MCF 10A (cell line): ENCODE data around the gene FARS2. TPM values are rescaled to one million over a fixed set of nuclear protein-coding genes. Genes with fewer than 3 reads are reported as not detected.

Experiments
- BruUV-seq: library from RNA; stranded (reverse); fragments of 400-500 nt; replicated peaks from 2 replicates; lab custom pipeline; 2021; lab: Mats Ljungman, UMichigan
- CTCF ChIA-PET: fragments of 300-600 bp; sonication (Branson Sonifier 250); formaldehyde crosslinking; extraction: SDS; loops from one replicate; lab custom pipeline; 2021; ENCODE audit warnings: antibody characterized with exemption, inconsistent platforms; lab: Yijun Ruan, JAX
- POLR2A ChIA-PET: fragments of 300-600, 350-650 bp; sonication (Branson Sonifier 250); formaldehyde crosslinking; extraction: SDS; loops from one replicate; lab custom pipeline; 2020; ENCODE audit warnings: antibody characterized with exemption, inconsistent platforms; lab: Yijun Ruan, JAX
- DNase-seq: peaks from one replicate; pipeline ENCODE4 v3.0.0-alpha.2; 2018; ENCODE audit not compliant: unreplicated experiment
- H3K27ac Mint-ChIP-seq: one replicate; pipeline ENCODE4 v1.8.0; 2022; ENCODE audit warnings: mild to moderate bottlenecking, low read depth, mixed read lengths; ENCODE audit not compliant: unreplicated experiment
- H3K27me3 Mint-ChIP-seq: one replicate; pipeline ENCODE4 v1.8.0; 2022; ENCODE audit warnings: mixed read lengths; ENCODE audit not compliant: insufficient read depth, unreplicated experiment
- H3K36me3 Mint-ChIP-seq: one replicate; pipeline ENCODE4 v1.8.0; 2022; ENCODE audit warnings: mild to moderate bottlenecking, moderate library complexity, mixed read lengths; ENCODE audit not compliant: insufficient read depth, unreplicated experiment
- H3K4me1 Mint-ChIP-seq: one replicate; pipeline ENCODE4 v1.8.0; 2022; ENCODE audit warnings: mixed read lengths; ENCODE audit not compliant: insufficient read depth, unreplicated experiment
- H3K4me3 Mint-ChIP-seq: one replicate; pipeline ENCODE4 v1.8.0; 2022; ENCODE audit warnings: mild to moderate bottlenecking, moderate library complexity, mixed read lengths; ENCODE audit not compliant: unreplicated experiment
- H3K9me3 Mint-ChIP-seq: one replicate; pipeline ENCODE4 v1.8.0; 2022; ENCODE audit warnings: mixed read lengths; ENCODE audit not compliant: unreplicated experiment
- intact Hi-C: fragments of 100-400 bp; cut with micrococcal nuclease; formaldehyde crosslinking; loops from 2 replicates; pipeline ENCODE4 v1.14.1; 2022
- total RNA-seq: library from RNA; stranded (reverse); gene quantifications from 2 replicates; pipeline ENCODE4 v1.2.3, GENCODE V29; 2022
- TF ChIP-seq, protein P1 (sequence below): fragments of 200-600 bp; IDR thresholded peaks from one replicate; pipeline ENCODE4 v1.8.0; 2022; ENCODE audit warnings: antibody characterized with exemption, mild to moderate bottlenecking; ENCODE audit not compliant: unreplicated experiment

Gene FARS2
- total RNA-seq, 1 experiment from 2014 or later: 18.2 TPM

DNA sequence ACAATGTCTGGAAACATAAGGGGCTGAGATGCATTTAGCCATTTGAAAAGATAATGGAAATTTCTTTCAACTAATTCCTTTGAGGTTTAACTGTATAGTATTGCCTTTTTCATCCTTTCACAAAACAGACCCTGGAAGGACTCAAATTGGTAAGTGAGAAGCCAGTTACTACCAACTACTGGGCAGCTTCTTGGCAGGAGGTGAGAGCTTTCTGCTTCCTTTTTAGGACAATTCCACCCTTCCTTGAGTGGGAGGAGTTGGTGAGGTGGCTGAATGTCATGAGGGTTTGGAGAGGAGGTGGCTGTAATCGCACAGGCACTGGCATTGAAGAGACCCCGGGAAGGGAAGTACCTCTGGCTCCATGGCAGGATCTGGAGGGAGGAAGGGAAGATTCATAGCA, 404.4 kb downstream of the FARS2 start:
- BruUV-seq: no TSS peak
- TF ChIP-seq, protein P1, sequence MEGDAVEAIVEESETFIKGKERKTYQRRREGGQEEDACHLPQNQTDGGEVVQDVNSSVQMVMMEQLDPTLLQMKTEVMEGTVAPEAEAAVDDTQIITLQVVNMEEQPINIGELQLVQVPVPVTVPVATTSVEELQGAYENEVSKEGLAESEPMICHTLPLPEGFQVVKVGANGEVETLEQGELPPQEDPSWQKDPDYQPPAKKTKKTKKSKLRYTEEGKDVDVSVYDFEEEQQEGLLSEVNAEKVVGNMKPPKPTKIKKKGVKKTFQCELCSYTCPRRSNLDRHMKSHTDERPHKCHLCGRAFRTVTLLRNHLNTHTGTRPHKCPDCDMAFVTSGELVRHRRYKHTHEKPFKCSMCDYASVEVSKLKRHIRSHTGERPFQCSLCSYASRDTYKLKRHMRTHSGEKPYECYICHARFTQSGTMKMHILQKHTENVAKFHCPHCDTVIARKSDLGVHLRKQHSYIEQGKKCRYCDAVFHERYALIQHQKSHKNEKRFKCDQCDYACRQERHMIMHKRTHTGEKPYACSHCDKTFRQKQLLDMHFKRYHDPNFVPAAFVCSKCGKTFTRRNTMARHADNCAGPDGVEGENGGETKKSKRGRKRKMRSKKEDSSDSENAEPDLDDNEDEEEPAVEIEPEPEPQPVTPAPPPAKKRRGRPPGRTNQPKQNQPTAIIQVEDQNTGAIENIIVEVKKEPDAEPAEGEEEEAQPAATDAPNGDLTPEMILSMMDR: no peak
- intact Hi-C loops: no loop called here
- Mint-ChIP-seq H3K27me3 (no peaks in the 10 kb centered on the region), H3K4me3 (no peak overlapping the region), H3K9me3 (peaks cover 9% of the 10 kb centered on the region), H3K4me1 (peaks cover 7% of the 10 kb centered on the region), H3K36me3 (no peaks in the 10 kb centered on the region), H3K27ac (no peak overlapping the region)
- DNase-seq: no peak
- ChIA-PET CTCF (interaction anchor here (0.6 kb wide), 1 partner anchor 828 kb away, joined by 3 read pairs; no protein-coding TSS in a partner anchor), POLR2A (interaction anchor here (0.6 kb wide), 1 partner anchor 251 kb away, joined by 3 read pairs; no protein-coding TSS in a partner anchor)

DNA sequence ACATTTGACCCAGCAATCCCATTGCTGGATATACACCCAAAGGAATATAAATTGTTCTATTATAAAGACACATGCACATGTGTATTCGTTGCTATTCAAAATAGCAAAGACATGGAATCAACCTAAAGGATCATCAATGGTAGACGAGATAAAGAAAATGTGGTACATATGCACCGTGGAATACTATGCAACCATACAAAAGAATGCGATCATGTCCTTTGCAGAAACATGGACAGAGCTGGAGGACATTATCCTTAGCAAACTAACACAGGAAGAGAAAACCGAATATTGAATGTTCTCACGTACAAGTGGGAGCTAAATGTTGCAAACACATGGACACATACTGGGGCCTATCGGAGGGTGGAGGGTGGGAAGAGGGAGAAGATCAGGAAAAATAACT, 405.4 kb downstream of the FARS2 start:
- no TSS peak for BruUV-seq
- Mint-ChIP-seq H3K27ac (no peak overlapping the region), H3K9me3 (peaks cover 1% of the 10 kb centered on the region), H3K4me3 (no peak overlapping the region), H3K4me1 (peaks cover 17% of the 10 kb centered on the region), H3K27me3 (no peaks in the 10 kb centered on the region), H3K36me3 (no peaks in the 10 kb centered on the region)
- ChIA-PET CTCF (no interaction called here), POLR2A (no interaction called here)
- intact Hi-C loops: no loop called here
- TF ChIP-seq, protein P1: no peak
- no peak for DNase-seq

DNA sequence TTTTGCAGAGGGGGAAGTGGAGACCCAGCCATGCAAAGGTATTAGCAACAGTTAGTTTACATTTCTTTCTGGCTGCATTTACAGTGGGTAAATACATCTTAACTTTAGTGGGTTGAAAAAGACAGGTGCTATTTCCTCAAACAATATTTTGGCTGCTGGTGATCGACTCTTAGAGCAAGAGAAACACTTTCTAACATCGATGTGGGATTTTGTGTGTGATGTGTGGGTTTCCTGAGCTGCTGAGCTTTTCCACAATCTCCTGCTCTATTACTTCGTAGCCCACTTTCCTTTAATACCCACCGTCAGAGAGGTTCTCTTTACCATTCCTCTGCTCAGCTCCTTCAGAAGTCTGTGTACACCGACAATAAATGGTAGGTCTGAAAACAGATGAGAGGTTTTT, 406.4 kb downstream of the FARS2 start:
- ChIA-PET POLR2A (no interaction called here), CTCF (no interaction called here)
- no peak for DNase-seq
- no peak overlapping the region for H3K4me3 Mint-ChIP-seq
- H3K27me3 Mint-ChIP-seq: no peaks in the 10 kb centered on the region
- no peak overlapping the region for H3K27ac Mint-ChIP-seq
- BruUV-seq: no TSS peak
- H3K36me3 Mint-ChIP-seq: no peaks in the 10 kb centered on the region
- H3K4me1 Mint-ChIP-seq: peaks cover 27% of the 10 kb centered on the region
- intact Hi-C loops: no loop called here
- H3K9me3 Mint-ChIP-seq: no peaks in the 10 kb centered on the region
- TF ChIP-seq, protein P1: no peak

DNA sequence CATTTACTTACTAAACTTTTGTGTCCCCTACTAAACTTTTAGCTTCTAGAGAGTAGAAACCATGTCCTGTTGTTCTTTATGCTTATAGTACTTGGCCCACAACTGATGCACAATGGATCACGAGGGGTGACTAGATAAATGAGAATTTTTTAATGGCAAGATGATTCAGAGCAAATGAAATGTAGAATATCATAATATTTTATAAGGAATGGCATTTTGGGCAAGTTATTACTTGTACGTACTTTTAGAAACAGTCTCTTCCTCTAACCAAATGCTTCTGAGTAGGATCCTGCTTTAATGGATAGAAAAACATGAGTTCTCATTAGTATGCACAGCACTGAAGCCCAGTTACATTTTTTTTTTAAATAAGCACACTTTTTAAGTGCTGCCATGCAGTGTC, 409.1 kb downstream of the FARS2 start:
- Mint-ChIP-seq H3K27ac (peak overlapping the region; percentile 81), H3K4me1 (peaks cover 30% of the 10 kb centered on the region)

More for the DNA sequence above, 409.1 kb downstream of the FARS2 start:
- intact Hi-C loops: no loop called here
- DNase-seq: no peak
- Mint-ChIP-seq H3K27me3 (no peaks in the 10 kb centered on the region), H3K36me3 (no peaks in the 10 kb centered on the region), H3K9me3 (no peaks in the 10 kb centered on the region), H3K4me3 (no peak overlapping the region)
- TF ChIP-seq, protein P1: no peak
- ChIA-PET CTCF (no interaction called here), POLR2A (interaction anchor here (0.7 to 1.3 kb wide), 3 partner anchors 199 to 1028 kb away, joined by 3 to 4 read pairs (median 3); no protein-coding TSS in a partner anchor)
- BruUV-seq: no TSS peak
